CD4-positive, alpha-beta T cell treated with Interleukin-12 subunit alpha and Interleukin-12 subunit beta, for 1 hour (primary cell): ENCODE results near the gene SPRYD3.
A peak's percentile ranks its signal among the peaks of the same experiment; 100 is the strongest.

Experiments used
- DNase-seq: peaks from one replicate; pipeline ENCODE4 v3.0.0-alpha.2; 2020

Gene SPRYD3

GRCh38 chr12:53077030-53077429 is 2.2 kb downstream of the SPRYD3 start:
- DNase-seq = no peak

GRCh38 chr12:53076461-53076860 is 2.7 kb downstream of the SPRYD3 start:
- DNase-seq = no peak

GRCh38 chr12:53074999-53075370 is 4.2 kb downstream of the SPRYD3 start:
- no peak for DNase-seq

- no peak for DNase-seq
Observed at GRCh38 chr12:53074283-53074998, 4.7 kb downstream of the SPRYD3 start.

- DNase-seq = no peak
Observed at GRCh38 chr12:53073881-53074280, 5.3 kb downstream of the SPRYD3 start.

- no peak for DNase-seq
Observed at GRCh38 chr12:53071591-53072551, 7.3 kb downstream of the SPRYD3 start.

- no peak for DNase-seq
Observed at GRCh38 chr12:53070877-53071492, 8.2 kb downstream of the SPRYD3 start.

- no peak for DNase-seq
Observed at GRCh38 chr12:53069621-53070410, 9.4 kb downstream of the SPRYD3 start.

- no peak for DNase-seq
Observed at GRCh38 chr12:53068811-53069585, 10.2 kb downstream of the SPRYD3 start.

GRCh38 chr12:53067993-53068770 is 11.0 kb downstream of the SPRYD3 start:
- no peak for DNase-seq

GRCh38 chr12:53067074-53067992 is 11.9 kb downstream of the SPRYD3 start:
- no peak for DNase-seq

- peak; percentile 69 for DNase-seq
Observed at GRCh38 chr12:53065975-53066931, 12.9 kb downstream of the SPRYD3 start.

GRCh38 chr12:53065470-53065869 is 13.7 kb downstream of the SPRYD3 start:
- DNase-seq = no peak

- no peak for DNase-seq
Observed at GRCh38 chr12:53064613-53065436, 14.4 kb downstream of the SPRYD3 start.

- no peak for DNase-seq
Observed at GRCh38 chr12:53063708-53064612, 15.2 kb downstream of the SPRYD3 start.

- DNase-seq = no peak
Observed at GRCh38 chr12:53062977-53063707, 16.0 kb downstream of the SPRYD3 start.
